Liver (tissue), 3 donors: Measurements from ENCODE around the gene PROX2.

ENCODE experiments used
- ATF3 ChIP-seq: IDR thresholded peaks from 2 replicates; pipeline ENCODE4 v1.6.1; 2016; ENCODE audit warnings: antibody characterized with exemption
- CTCF ChIP-seq: fragments of 150-350 bp; IDR thresholded peaks from 2 replicates; pipeline ENCODE4 v1.5.1; 2017; ENCODE audit warnings: improper control_type of control experiment, low read depth, low read length; ENCODE audit not compliant: missing input control
- FOXA1 ChIP-seq: IDR thresholded peaks from 2 replicates; pipeline ENCODE4 v1.6.1; 2016; ENCODE audit warnings: antibody characterized with exemption
- JUND ChIP-seq, 2 donors: IDR thresholded peaks; 2 replicates each; pipeline ENCODE4 v1.6.1; 2016; ENCODE audit warnings: antibody characterized with exemption in 2 of 2
- NR2F2 ChIP-seq: IDR thresholded peaks from 2 replicates; pipeline ENCODE4 v1.6.1; 2016; ENCODE audit warnings: antibody characterized with exemption
- REST ChIP-seq: IDR thresholded peaks from 2 replicates; pipeline ENCODE4 v1.6.1; 2016; ENCODE audit warnings: antibody characterized with exemption, mild to moderate bottlenecking
- TAF1 ChIP-seq: conservative IDR thresholded peaks from 2 replicates; pipeline ENCODE4 v1.6.1; 2016; ENCODE audit warnings: antibody characterized with exemption, mild to moderate bottlenecking
- YY1 ChIP-seq: IDR thresholded peaks from 2 replicates; pipeline ENCODE4 v1.6.1; 2016; ENCODE audit warnings: antibody characterized with exemption, mild to moderate bottlenecking
- ZBTB33 ChIP-seq: IDR thresholded peaks from 2 replicates; pipeline ENCODE4 v1.6.1; 2016; ENCODE audit warnings: antibody characterized with exemption
- donor health status: healthy.
- donor health status: healthy.

- TF ChIP-seq CTCF, result no peak
- no peak for TF ChIP-seq ATF3
- no peak for TF ChIP-seq YY1
- no peak for TF ChIP-seq TAF1
- TF ChIP-seq FOXA1, result no peak
- no peak for TF ChIP-seq NR2F2
- no peak for TF ChIP-seq REST
- TF ChIP-seq ZBTB33, result no peak
- TF ChIP-seq JUND (IDR thresholded peaks at IDR 0.05), result no peak
Observed at GRCh38 chr14:74907744-74908143, 31.8 kb upstream of the PROX2 start.
